Rectal smooth muscle tissue (tissue), 1 donor: ENCODE measurements around the gene ASB11.
"Not testable (repeated sequence)": the region's sequence is repeated elsewhere in the genome, so short reads cannot be mapped to it uniquely, and the experiment has no call there.

Experiments
- H3K27ac ChIP-seq: one replicate; pipeline ENCODE4 v1.7.0; 2013; ENCODE audit warnings: low read depth, low read length, inconsistent platforms
- H3K27me3 ChIP-seq: one replicate; pipeline ENCODE4 v1.7.0; 2013; ENCODE audit warnings: low read length; ENCODE audit not compliant: control insufficient read depth, insufficient read depth
- H3K36me3 ChIP-seq: one replicate; pipeline ENCODE4 v1.7.0; 2013; ENCODE audit warnings: low read length; ENCODE audit not compliant: control insufficient read depth, insufficient read depth
- H3K4me1 ChIP-seq: one replicate; pipeline ENCODE4 v1.7.0; 2013; ENCODE audit warnings: low read length; ENCODE audit not compliant: control insufficient read depth, insufficient read depth
- H3K4me3 ChIP-seq: one replicate; pipeline ENCODE4 v1.7.0; 2013; ENCODE audit warnings: low read length
- H3K9ac ChIP-seq: one replicate; pipeline ENCODE4 v1.7.0; 2013; ENCODE audit warnings: low read length

The ASB11 gene

GRCh38 chrX:15334561-15334960, 19.1 kb upstream of the ASB11 start:
- Histone ChIP-seq H3K36me3 (no peaks in the 10 kb centered on the region), H3K9ac (peak overlapping the region; percentile 62), H3K27me3 (no peaks in the 10 kb centered on the region), H3K4me3 (peak overlapping the region; percentile 73), H3K27ac (peak overlapping the region; percentile 46), H3K4me1 (no peaks in the 10 kb centered on the region)

GRCh38 chrX:15328821-15329220, 13.4 kb upstream of the ASB11 start:
- no peaks in the 10 kb centered on the region for H3K4me1 ChIP-seq
- no peak overlapping the region for H3K27ac ChIP-seq
- H3K27me3 ChIP-seq: no peaks in the 10 kb centered on the region
- no peak overlapping the region for H3K9ac ChIP-seq
- no peaks in the 10 kb centered on the region for H3K36me3 ChIP-seq
- no peak overlapping the region for H3K4me3 ChIP-seq

- Histone ChIP-seq H3K36me3 (no peaks in the 10 kb centered on the region), H3K4me3 (no peak overlapping the region), H3K9ac (no peak overlapping the region), H3K27me3 (no peaks in the 10 kb centered on the region), H3K27ac (no peak overlapping the region), H3K4me1 (no peaks in the 10 kb centered on the region)
These were observed 12.7 kb upstream of the ASB11 start for GRCh38 chrX:15328131-15328530.

- no peak overlapping the region for H3K4me3 ChIP-seq
- H3K36me3 ChIP-seq: no peaks in the 10 kb centered on the region
- no peaks in the 10 kb centered on the region for H3K4me1 ChIP-seq
- H3K27me3 ChIP-seq: no peaks in the 10 kb centered on the region
- no peak overlapping the region for H3K9ac ChIP-seq
- no peak overlapping the region for H3K27ac ChIP-seq
These were observed 7.0 kb upstream of the ASB11 start for GRCh38 chrX:15322472-15322871.

GRCh38 chrX:15322072-15322471, 6.6 kb upstream of the ASB11 start:
- Histone ChIP-seq H3K4me3 (no peak overlapping the region), H3K27ac (no peak overlapping the region), H3K36me3 (no peaks in the 10 kb centered on the region), H3K27me3 (no peaks in the 10 kb centered on the region), H3K9ac (no peak overlapping the region), H3K4me1 (no peaks in the 10 kb centered on the region)

- Histone ChIP-seq H3K27me3 (no peaks in the 10 kb centered on the region), H3K4me3 (no peak overlapping the region), H3K27ac (no peak overlapping the region), H3K4me1 (no peaks in the 10 kb centered on the region), H3K36me3 (no peaks in the 10 kb centered on the region), H3K9ac (no peak overlapping the region)
These were observed 6.0 kb upstream of the ASB11 start for GRCh38 chrX:15321447-15321846.

GRCh38 chrX:15320297-15320696, 4.9 kb upstream of the ASB11 start:
- H3K4me3 ChIP-seq: no peak overlapping the region
- H3K4me1 ChIP-seq: no peaks in the 10 kb centered on the region
- no peaks in the 10 kb centered on the region for H3K36me3 ChIP-seq
- no peak overlapping the region for H3K9ac ChIP-seq
- H3K27ac ChIP-seq: no peak overlapping the region
- H3K27me3 ChIP-seq: no peaks in the 10 kb centered on the region

GRCh38 chrX:15319075-15319474, 3.6 kb upstream of the ASB11 start:
- Histone ChIP-seq H3K27me3 (no peaks in the 10 kb centered on the region), H3K27ac (no peak overlapping the region), H3K9ac (no peak overlapping the region), H3K4me1 (no peaks in the 10 kb centered on the region), H3K36me3 (no peaks in the 10 kb centered on the region), H3K4me3 (no peak overlapping the region)

GRCh38 chrX:15314472-15314871, 968 bp downstream of the ASB11 start:
- H3K9ac ChIP-seq: no peak overlapping the region
- no peaks in the 10 kb centered on the region for H3K27me3 ChIP-seq
- H3K27ac ChIP-seq: no peak overlapping the region
- H3K36me3 ChIP-seq: no peaks in the 10 kb centered on the region
- no peaks in the 10 kb centered on the region for H3K4me1 ChIP-seq
- H3K4me3 ChIP-seq: no peak overlapping the region

- no peaks in the 10 kb centered on the region for H3K27me3 ChIP-seq
- no peak overlapping the region for H3K4me3 ChIP-seq
These were observed 4.3 kb downstream of the ASB11 start for GRCh38 chrX:15311119-15311518.

GRCh38 chrX:15310117-15310516, 5.3 kb downstream of the ASB11 start:
- Histone ChIP-seq H3K4me1 (no peaks in the 10 kb centered on the region), H3K27me3 (no peaks in the 10 kb centered on the region), H3K4me3 (no peak overlapping the region), H3K36me3 (no peaks in the 10 kb centered on the region), H3K9ac (no peak overlapping the region), H3K27ac (no peak overlapping the region)

More at GRCh38 chrX:15311119-15311518, 4.3 kb downstream of the ASB11 start:
- Histone ChIP-seq H3K27ac (no peak overlapping the region), H3K9ac (no peak overlapping the region), H3K4me1 (no peaks in the 10 kb centered on the region), H3K36me3 (no peaks in the 10 kb centered on the region)

GRCh38 chrX:15305899-15306298, 9.5 kb downstream of the ASB11 start:
- not testable (repeated sequence) for H3K27me3 ChIP-seq, H3K4me1 ChIP-seq, H3K36me3 ChIP-seq, H3K9ac ChIP-seq, H3K27ac ChIP-seq, H3K4me3 ChIP-seq

GRCh38 chrX:15301924-15302323, 13.5 kb downstream of the ASB11 start:
- H3K4me3 ChIP-seq: no peak overlapping the region
- no peaks in the 10 kb centered on the region for H3K36me3 ChIP-seq
- no peak overlapping the region for H3K27ac ChIP-seq
- no peaks in the 10 kb centered on the region for H3K27me3 ChIP-seq
- no peak overlapping the region for H3K9ac ChIP-seq
- no peaks in the 10 kb centered on the region for H3K4me1 ChIP-seq
